Muscle of arm (tissue), 12 donors: ENCODE measurements around the gene CDH4. TPM values are rescaled to one million over a fixed set of nuclear protein-coding genes. Genes with fewer than 3 reads are reported as not detected.
A peak's percentile ranks its signal among the peaks of the same experiment; 100 is the strongest.

Experiments
- DNase-seq: peaks from one replicate; pipeline ENCODE4 v3.0.0-alpha.2; 2013
- polyA plus RNA-seq, 12 donors: library from polyadenylated mRNA; unstranded; fragments of 120-200 nt; gene quantifications; one replicate each; pipeline ENCODE4 v1.2.1, GENCODE V29; 2013; ENCODE audit not compliant: insufficient read length in 12 of 12

Gene CDH4
- polyA plus RNA-seq, 12 donors = 0.79 to 1.4 (median 1.0) TPM; not detected in 2

GRCh38 chr20:61732511-61733210, 480.6 kb downstream of the CDH4 start:
- no peak for DNase-seq

- DNase-seq = no peak
Observed at GRCh38 chr20:61733216-61733615, 481.2 kb downstream of the CDH4 start.

- DNase-seq = no peak
Observed at GRCh38 chr20:61733891-61734732, 482.1 kb downstream of the CDH4 start.

GRCh38 chr20:61734733-61735502, 482.9 kb downstream of the CDH4 start:
- DNase-seq = peak; percentile 46

- no peak for DNase-seq
Observed at GRCh38 chr20:61735503-61735785, 483.4 kb downstream of the CDH4 start.

GRCh38 chr20:61736001-61736635, 484.1 kb downstream of the CDH4 start:
- DNase-seq = no peak

GRCh38 chr20:61736751-61737310, 484.8 kb downstream of the CDH4 start:
- DNase-seq = no peak

- no peak for DNase-seq
Observed at GRCh38 chr20:61737346-61737745, 485.3 kb downstream of the CDH4 start.

- DNase-seq = no peak
Observed at GRCh38 chr20:61737812-61738443, 485.9 kb downstream of the CDH4 start.

GRCh38 chr20:61738601-61739069, 486.6 kb downstream of the CDH4 start:
- DNase-seq = no peak

- DNase-seq = no peak
Observed at GRCh38 chr20:61739086-61739831, 487.2 kb downstream of the CDH4 start.

- no peak for DNase-seq
Observed at GRCh38 chr20:61739832-61740118, 487.7 kb downstream of the CDH4 start.

GRCh38 chr20:61742097-61742825, 490.2 kb downstream of the CDH4 start:
- no peak for DNase-seq

GRCh38 chr20:61743606-61744005, 491.5 kb downstream of the CDH4 start:
- DNase-seq = no peak

- DNase-seq = no peak
Observed at GRCh38 chr20:61744691-61745396, 492.8 kb downstream of the CDH4 start.

GRCh38 chr20:61745397-61746146, 493.5 kb downstream of the CDH4 start:
- no peak for DNase-seq

GRCh38 chr20:61746147-61746646, 494.1 kb downstream of the CDH4 start:
- no peak for DNase-seq

- no peak for DNase-seq
Observed at GRCh38 chr20:61746781-61747180, 494.7 kb downstream of the CDH4 start.
